ENCODE measurements around the gene PRXL2A. TPM values are rescaled to one million over a fixed set of nuclear protein-coding genes. Genes with fewer than 3 reads are reported as not detected.

Gene PRXL2A
- total RNA-seq, 2 donors from 2014 or later, result 101 to 127 TPM

DNA sequence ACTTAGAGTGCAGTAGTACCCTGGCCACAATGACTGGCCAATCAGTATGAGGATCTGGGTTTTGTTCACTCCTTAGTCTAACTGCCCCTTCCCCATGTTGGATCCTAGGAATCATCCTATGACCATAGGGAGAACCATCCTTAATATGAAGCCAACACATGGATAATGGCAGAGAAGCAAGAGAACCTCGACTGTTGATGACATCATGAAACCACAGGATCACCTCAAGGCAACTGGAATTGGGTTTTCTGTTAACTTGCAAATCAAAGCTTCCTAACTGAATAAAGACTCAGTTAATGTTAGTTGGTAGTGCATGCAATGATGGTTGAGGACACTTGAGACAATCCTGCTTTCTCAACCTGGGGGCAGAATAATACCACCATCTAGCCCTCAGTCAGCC is 3.3 kb upstream of the PRXL2A start:
- H3K27ac ChIP-seq (ENCODE audit: low read depth, low read length), result no peak overlapping the region
- no peak for TF ChIP-seq CTCF (conservative IDR thresholded peaks at IDR 0.05)
- DNase-seq, result no peak
- Mint-ChIP-seq H3K4me3 (no peak overlapping the region), H3K27ac (no peak overlapping the region), H3K4me1 (peaks cover 15% of the 10 kb centered on the region), H3K9me3 (no peaks in the 10 kb centered on the region), H3K36me3 (ENCODE audit: low read depth) (no peaks in the 10 kb centered on the region), H3K27me3 (ENCODE audit: insufficient read depth) (peaks cover 4% of the 10 kb centered on the region)
- WGBS, 2 experiments (ENCODE audit: insufficient coverage in 1 of 2, insufficient read length in 1 of 2), result 84 to 88% methylated on average over 1 of the region's 1 CpG
- no peaks in the 10 kb centered on the region for H3K36me3 ChIP-seq (ENCODE audit: control insufficient read depth, insufficient read depth, low read length)
- H3K9ac ChIP-seq (ENCODE audit: extremely low read depth, low read length, poor library complexity, severe bottlenecking), result no peak overlapping the region
- no peaks in the 10 kb centered on the region for H3K9me3 ChIP-seq (ENCODE audit: control insufficient read depth, low read length)
- H3K4me3 ChIP-seq (ENCODE audit: low read length), result no peak overlapping the region
- no peaks in the 10 kb centered on the region for H3K4me1 ChIP-seq (ENCODE audit: control insufficient read depth, insufficient read depth, low read length)
- H3K27me3 ChIP-seq (ENCODE audit: control insufficient read depth, insufficient read depth, low read length, poor library complexity, severe bottlenecking), result no peaks in the 10 kb centered on the region

GRCh38 chr10:80405626-80406025 is 2.7 kb upstream of the PRXL2A start:
- 56 to 70% methylated on average over 4 of the region's 4 CpGs for WGBS, 2 experiments (ENCODE audit: insufficient coverage in 1 of 2, insufficient read length in 1 of 2)
- Histone ChIP-seq H3K4me3 (ENCODE audit: low read length) (no peak overlapping the region), H3K27me3 (ENCODE audit: control insufficient read depth, insufficient read depth, low read length, poor library complexity, severe bottlenecking) (no peaks in the 10 kb centered on the region), H3K36me3 (ENCODE audit: control insufficient read depth, insufficient read depth, low read length) (no peaks in the 10 kb centered on the region), H3K9me3 (ENCODE audit: control insufficient read depth, low read length) (no peaks in the 10 kb centered on the region), H3K27ac (ENCODE audit: low read depth, low read length) (peak overlapping the region; percentile 32), H3K9ac (ENCODE audit: extremely low read depth, low read length, poor library complexity, severe bottlenecking) (no peak overlapping the region), H3K4me1 (ENCODE audit: control insufficient read depth, insufficient read depth, low read length) (no peaks in the 10 kb centered on the region)
- Mint-ChIP-seq H3K36me3 (ENCODE audit: low read depth) (no peaks in the 10 kb centered on the region), H3K9me3 (no peaks in the 10 kb centered on the region), H3K27ac (no peak overlapping the region), H3K27me3 (ENCODE audit: insufficient read depth) (peaks cover 4% of the 10 kb centered on the region), H3K4me1 (peaks cover 19% of the 10 kb centered on the region), H3K4me3 (no peak overlapping the region)
- TF ChIP-seq CTCF (conservative IDR thresholded peaks at IDR 0.05), result no peak
- no peak for DNase-seq

DNA sequence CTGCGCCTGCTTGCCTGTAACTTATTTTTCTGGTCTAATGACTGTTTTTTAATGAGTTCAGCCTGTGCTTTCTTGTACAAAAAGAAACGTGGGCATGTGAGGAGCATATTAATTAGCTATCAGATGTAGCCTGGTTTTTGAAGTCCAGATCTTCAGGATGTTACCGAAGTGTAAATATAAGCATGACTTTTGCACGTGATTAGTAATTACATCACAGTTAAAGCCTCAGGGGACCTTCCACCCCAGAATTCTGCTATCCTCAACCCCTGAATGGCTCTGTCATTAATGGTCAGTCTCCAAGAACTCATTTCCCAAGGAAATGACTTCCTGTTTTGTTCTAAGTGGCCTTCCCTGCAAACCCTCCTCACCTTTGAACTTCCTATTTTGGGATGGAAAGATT is 2.1 kb upstream of the PRXL2A start:
- Mint-ChIP-seq H3K9me3 (no peaks in the 10 kb centered on the region), H3K4me3 (no peak overlapping the region), H3K27ac (no peak overlapping the region), H3K4me1 (peaks cover 24% of the 10 kb centered on the region), H3K27me3 (ENCODE audit: insufficient read depth) (peaks cover 4% of the 10 kb centered on the region), H3K36me3 (ENCODE audit: low read depth) (no peaks in the 10 kb centered on the region)
- 79 to 87% methylated on average over 4 of the region's 4 CpGs for WGBS, 2 experiments (ENCODE audit: insufficient coverage in 1 of 2, insufficient read length in 1 of 2)
- H3K27ac ChIP-seq (ENCODE audit: low read depth, low read length), result no peak overlapping the region
- TF ChIP-seq CTCF (conservative IDR thresholded peaks at IDR 0.05), result no peak
- H3K4me3 ChIP-seq (ENCODE audit: low read length), result no peak overlapping the region
- no peaks in the 10 kb centered on the region for H3K4me1 ChIP-seq (ENCODE audit: control insufficient read depth, insufficient read depth, low read length)
- H3K27me3 ChIP-seq (ENCODE audit: control insufficient read depth, insufficient read depth, low read length, poor library complexity, severe bottlenecking), result no peaks in the 10 kb centered on the region
- DNase-seq, result no peak
- no peaks in the 10 kb centered on the region for H3K36me3 ChIP-seq (ENCODE audit: control insufficient read depth, insufficient read depth, low read length)
- no peaks in the 10 kb centered on the region for H3K9me3 ChIP-seq (ENCODE audit: control insufficient read depth, low read length)
- no peak overlapping the region for H3K9ac ChIP-seq (ENCODE audit: extremely low read depth, low read length, poor library complexity, severe bottlenecking)
